ENCODE measurements around the gene NRG2.

DNA sequence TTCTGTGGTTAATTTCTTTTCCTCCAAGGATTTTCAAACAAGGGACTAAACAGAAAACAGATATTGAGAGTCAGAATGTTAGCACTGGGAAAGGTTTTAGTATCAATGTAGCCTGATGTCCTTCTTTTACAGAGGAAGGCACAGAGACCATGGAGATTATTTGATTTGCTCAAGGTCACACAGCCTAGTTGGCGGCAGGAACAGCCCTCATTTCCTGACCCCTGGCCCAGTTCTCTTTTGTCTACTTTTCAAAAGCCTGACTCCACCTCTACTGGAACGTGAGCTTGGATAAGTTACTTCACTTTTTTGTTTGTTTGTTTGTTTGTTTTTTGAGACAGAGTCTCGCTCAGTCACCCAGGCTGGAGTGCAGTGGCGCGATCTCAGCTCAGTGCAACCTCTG is 6.6 kb upstream of the NRG2 start:
- TF ChIP-seq POLR2AphosphoS5 (IDR thresholded peaks at IDR 0.05; ENCODE audit: low read depth) (no peak), CTCF (IDR thresholded peaks at IDR 0.05; ENCODE audit: insufficient read depth, low read length) (no peak), GABPA (IDR thresholded peaks at IDR 0.05; ENCODE audit: low read depth) (no peak), SPI1 (IDR thresholded peaks at IDR 0.05; ENCODE audit: borderline replicate concordance, low read depth) (no peak)
- TF ChIP-seq, protein P1, sequence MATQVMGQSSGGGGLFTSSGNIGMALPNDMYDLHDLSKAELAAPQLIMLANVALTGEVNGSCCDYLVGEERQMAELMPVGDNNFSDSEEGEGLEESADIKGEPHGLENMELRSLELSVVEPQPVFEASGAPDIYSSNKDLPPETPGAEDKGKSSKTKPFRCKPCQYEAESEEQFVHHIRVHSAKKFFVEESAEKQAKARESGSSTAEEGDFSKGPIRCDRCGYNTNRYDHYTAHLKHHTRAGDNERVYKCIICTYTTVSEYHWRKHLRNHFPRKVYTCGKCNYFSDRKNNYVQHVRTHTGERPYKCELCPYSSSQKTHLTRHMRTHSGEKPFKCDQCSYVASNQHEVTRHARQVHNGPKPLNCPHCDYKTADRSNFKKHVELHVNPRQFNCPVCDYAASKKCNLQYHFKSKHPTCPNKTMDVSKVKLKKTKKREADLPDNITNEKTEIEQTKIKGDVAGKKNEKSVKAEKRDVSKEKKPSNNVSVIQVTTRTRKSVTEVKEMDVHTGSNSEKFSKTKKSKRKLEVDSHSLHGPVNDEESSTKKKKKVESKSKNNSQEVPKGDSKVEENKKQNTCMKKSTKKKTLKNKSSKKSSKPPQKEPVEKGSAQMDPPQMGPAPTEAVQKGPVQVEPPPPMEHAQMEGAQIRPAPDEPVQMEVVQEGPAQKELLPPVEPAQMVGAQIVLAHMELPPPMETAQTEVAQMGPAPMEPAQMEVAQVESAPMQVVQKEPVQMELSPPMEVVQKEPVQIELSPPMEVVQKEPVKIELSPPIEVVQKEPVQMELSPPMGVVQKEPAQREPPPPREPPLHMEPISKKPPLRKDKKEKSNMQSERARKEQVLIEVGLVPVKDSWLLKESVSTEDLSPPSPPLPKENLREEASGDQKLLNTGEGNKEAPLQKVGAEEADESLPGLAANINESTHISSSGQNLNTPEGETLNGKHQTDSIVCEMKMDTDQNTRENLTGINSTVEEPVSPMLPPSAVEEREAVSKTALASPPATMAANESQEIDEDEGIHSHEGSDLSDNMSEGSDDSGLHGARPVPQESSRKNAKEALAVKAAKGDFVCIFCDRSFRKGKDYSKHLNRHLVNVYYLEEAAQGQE (IDR thresholded peaks at IDR 0.05; ENCODE audit: insufficient replicate concordance, low read depth): no peak

Data from HL-60 (cell line).